ENCODE results near the gene OR5B17.
"Not testable (repeated sequence)": the region's sequence is repeated elsewhere in the genome, so short reads cannot be mapped to it uniquely, and the experiment has no call there.

The OR5B17 gene

GRCh38 chr11:58358969-58359368, at the start of gene OR5B17:
OR5B17 (minus strand) TSS chr11:58359069; CDS start chr11:58359069, 0 bp downstream.
- H3K27ac ChIP-seq: no peak within 1 kb of the TSS
- H3K4me3 ChIP-seq: no peak within 1 kb of the TSS

GRCh38 chr11:58406774-58407173, 47.9 kb upstream of the OR5B17 start, which contains the start of gene OR5B3:
OR5B3 (minus strand) TSS chr11:58406874; CDS start chr11:58403409, 3,465 bp downstream.
- Histone ChIP-seq H3K4me3 (no peak within 1 kb of the TSS), H3K27ac (no peak within 1 kb of the TSS)

GRCh38 chr11:58399622-58400021, 40.8 kb upstream of the OR5B17 start:
- H3K4me3 ChIP-seq, H3K27ac ChIP-seq: not testable (repeated sequence)

- Histone ChIP-seq H3K27ac (no peak overlapping the region), H3K4me3 (no peak overlapping the region)
These were observed 36.7 kb upstream of the OR5B17 start for GRCh38 chr11:58395581-58395980.

- Histone ChIP-seq H3K27ac (no peak overlapping the region), H3K4me3 (no peak overlapping the region)
These were observed 35.3 kb upstream of the OR5B17 start for GRCh38 chr11:58394195-58394594.

- Histone ChIP-seq H3K4me3 (no peak overlapping the region), H3K27ac (no peak overlapping the region)
These were observed 33.9 kb upstream of the OR5B17 start for GRCh38 chr11:58392746-58393145.

GRCh38 chr11:58391879-58392278, 33.0 kb upstream of the OR5B17 start:
- Histone ChIP-seq H3K4me3 (no peak overlapping the region), H3K27ac (no peak overlapping the region)

- Histone ChIP-seq H3K4me3 (no peak overlapping the region), H3K27ac (no peak overlapping the region)
These were observed 31.7 kb upstream of the OR5B17 start for GRCh38 chr11:58390551-58391063.

- H3K27ac ChIP-seq: no peak overlapping the region
- H3K4me3 ChIP-seq: no peak overlapping the region
These were observed 4.1 kb downstream of the OR5B17 start for GRCh38 chr11:58354727-58355126.

- Histone ChIP-seq H3K27ac (no peak overlapping the region), H3K4me3 (no peak overlapping the region)
These were observed 13.7 kb downstream of the OR5B17 start for GRCh38 chr11:58345204-58345603.

- H3K4me3 ChIP-seq: no peak overlapping the region
- H3K27ac ChIP-seq: no peak overlapping the region
These were observed 24.2 kb downstream of the OR5B17 start for GRCh38 chr11:58334708-58335107.

GRCh38 chr11:58330861-58331260, 28.0 kb downstream of the OR5B17 start:
- Histone ChIP-seq H3K27ac (no peak overlapping the region), H3K4me3 (no peak overlapping the region)

GRCh38 chr11:58318532-58318931, 40.3 kb downstream of the OR5B17 start:
- H3K27ac ChIP-seq: no peak overlapping the region
- H3K4me3 ChIP-seq: no peak overlapping the region

GRCh38 chr11:58316142-58316541, 42.7 kb downstream of the OR5B17 start:
- H3K4me3 ChIP-seq: no peak overlapping the region
- H3K27ac ChIP-seq: no peak overlapping the region
